Vagina (tissue), 2 donors: Measurements from ENCODE around the gene COX14. TPM values are rescaled to one million over a fixed set of nuclear protein-coding genes. Genes with fewer than 3 reads are reported as not detected.

Source experiments
- DNase-seq, 2 donors: peaks; one replicate each; pipeline ENCODE4 v3.0.0-alpha.2; 2017; ENCODE audit errors: extremely low spot score in 2 of 2
- H3K27ac ChIP-seq: fragments of 200-600 bp; sonication (generic); one replicate; pipeline ENCODE4 v1.5.1; 2019
- H3K27me3 ChIP-seq: fragments of 200-600 bp; sonication (generic); one replicate; pipeline ENCODE4 v1.5.1; 2019
- H3K36me3 ChIP-seq, 2 donors: fragments of 200-600 bp; sonication (generic); one replicate each; pipeline ENCODE4 v1.5.1; 2017 to 2019
- H3K4me1 ChIP-seq: fragments of 200-600 bp; sonication (generic); one replicate; pipeline ENCODE4 v1.5.1; 2019
- H3K4me3 ChIP-seq, 2 donors: fragments of 200-600 bp; sonication (generic); 1 replicate in 1 of 2; 2 replicates in 1 of 2; pipeline ENCODE4 v1.5.1; 2016 to 2019
- H3K9me3 ChIP-seq: fragments of 200-600 bp; sonication (generic); one replicate; pipeline ENCODE4 v1.5.1; 2019
- CTCF ChIP-seq, 3 experiments: fragments of 450-650 bp in 2 of 3; fragments of 200-600 bp in 1 of 3; sonication (generic) in 1 of 3; IDR thresholded peaks; one replicate each; pipeline ENCODE4 v1.5.1; 2017 to 2019; ENCODE audit warnings: antibody characterized with exemption in 3 of 3, mild to moderate bottlenecking in 2 of 3, moderate library complexity in 2 of 3
- POLR2A ChIP-seq, 2 donors: fragments of 450-650 bp; IDR thresholded peaks; one replicate each; pipeline ENCODE4 v1.6.1; 2017; ENCODE audit warnings: antibody characterized with exemption in 2 of 2, mild to moderate bottlenecking in 2 of 2, moderate library complexity in 2 of 2
- POLR2AphosphoS5 ChIP-seq, 2 donors: sonication (generic); formaldehyde crosslinking; IDR thresholded peaks; one replicate each; pipeline ENCODE4 v1.9.0; 2017; ENCODE audit warnings: antibody characterized with exemption in 2 of 2, mild to moderate bottlenecking in 2 of 2, low read depth in 1 of 2; ENCODE audit not compliant: insufficient read depth in 1 of 2
- intact Hi-C: fragments of 100-400 bp; cut with DNase I; formaldehyde crosslinking; loops from one replicate; pipeline ENCODE4 v1.15.1; 2023
- total RNA-seq: library from RNA; depleted of rRNA; stranded (reverse); fragments of >200 nt; gene quantifications from one replicate; pipeline ENCODE4 v1.2.3, GENCODE V29; 2016

Gene COX14
- total RNA-seq, 1 donor from 2014 or later, result 74.4 TPM

GRCh38 chr12:50103767-50104321 is 8.2 kb upstream of the COX14 start, which contains the start of gene GPD1:
GPD1 (plus strand) TSS chr12:50104008; CDS start chr12:50104051, 43 bp downstream.
- Histone ChIP-seq H3K4me1 (peaks cover 19% of the 10 kb centered on the region), H3K9me3 (no peaks in the 10 kb centered on the region), H3K4me3 (no peak within 1 kb of the TSS), H3K27ac (no peak within 1 kb of the TSS), H3K27me3 (no peaks in the 10 kb centered on the region), H3K36me3 (peaks cover 0 to 3% of the 10 kb centered on the region in 2 donors)
- no peak for TF ChIP-seq CTCF (IDR thresholded peaks at IDR 0.05)
- TF ChIP-seq POLR2A (IDR thresholded peaks at IDR 0.05), result no peak
- no peak for TF ChIP-seq POLR2AphosphoS5 (IDR thresholded peaks at IDR 0.05; ENCODE audit: insufficient read depth in 1 of 2, low read depth in 1 of 2)
- intact Hi-C loops, result no loop called here
- no peak for DNase-seq

- H3K27ac ChIP-seq, result no peak overlapping the region
- intact Hi-C loops, result no loop called here
- TF ChIP-seq POLR2AphosphoS5 (IDR thresholded peaks at IDR 0.05; ENCODE audit: insufficient read depth in 1 of 2, low read depth in 1 of 2) (no peak), CTCF (IDR thresholded peaks at IDR 0.05) (no peak), POLR2A (IDR thresholded peaks at IDR 0.05) (no peak)
Measured at GRCh38 chr12:50104417-50105366, 7.3 kb upstream of the COX14 start.

GRCh38 chr12:50105913-50106450 is 6.1 kb upstream of the COX14 start:
- intact Hi-C loops, result no loop called here
- TF ChIP-seq POLR2A (IDR thresholded peaks at IDR 0.05), result no peak
- no peak for TF ChIP-seq CTCF (IDR thresholded peaks at IDR 0.05)
- no peak for TF ChIP-seq POLR2AphosphoS5 (IDR thresholded peaks at IDR 0.05; ENCODE audit: insufficient read depth in 1 of 2, low read depth in 1 of 2)
- no peaks in the 10 kb centered on the region for H3K27me3 ChIP-seq
- H3K9me3 ChIP-seq, result no peaks in the 10 kb centered on the region
- H3K27ac ChIP-seq, result no peak overlapping the region
- DNase-seq, result no peak
- H3K4me1 ChIP-seq, result peaks cover 30% of the 10 kb centered on the region
- H3K4me3 ChIP-seq, result no peak overlapping the region
- no peaks in the 10 kb centered on the region for H3K36me3 ChIP-seq

More at GRCh38 chr12:50104417-50105366, 7.3 kb upstream of the COX14 start:
- no peak for DNase-seq
- Histone ChIP-seq H3K9me3 (no peaks in the 10 kb centered on the region), H3K4me3 (no peak overlapping the region), H3K27me3 (no peaks in the 10 kb centered on the region), H3K4me1 (peaks cover 21% of the 10 kb centered on the region), H3K36me3 (no peaks in the 10 kb centered on the region)

GRCh38 chr12:50106907-50107306 is 5.1 kb upstream of the COX14 start:
- no peaks in the 10 kb centered on the region for H3K36me3 ChIP-seq
- H3K9me3 ChIP-seq, result no peaks in the 10 kb centered on the region
- TF ChIP-seq CTCF (IDR thresholded peaks at IDR 0.05), result no peak
- no peak for TF ChIP-seq POLR2AphosphoS5 (IDR thresholded peaks at IDR 0.05; ENCODE audit: insufficient read depth in 1 of 2, low read depth in 1 of 2)
- no peak for TF ChIP-seq POLR2A (IDR thresholded peaks at IDR 0.05)
- peaks cover 35% of the 10 kb centered on the region for H3K4me1 ChIP-seq
- intact Hi-C loops, result no loop called here
- H3K27me3 ChIP-seq, result no peaks in the 10 kb centered on the region
- no peak overlapping the region for H3K27ac ChIP-seq
- DNase-seq, result no peak
- no peak overlapping the region for H3K4me3 ChIP-seq
